Liver (tissue), 3 donors: ENCODE measurements around the gene PLEKHA6.

ENCODE experiments used
- ATF3 ChIP-seq: IDR thresholded peaks from 2 replicates; pipeline ENCODE4 v1.6.1; 2016; ENCODE audit warnings: antibody characterized with exemption
- CTCF ChIP-seq: fragments of 150-350 bp; IDR thresholded peaks from 2 replicates; pipeline ENCODE4 v1.5.1; 2017; ENCODE audit warnings: improper control_type of control experiment, low read depth, low read length; ENCODE audit not compliant: missing input control
- JUND ChIP-seq, 2 donors: IDR thresholded peaks; 2 replicates each; pipeline ENCODE4 v1.6.1; 2016; ENCODE audit warnings: antibody characterized with exemption in 2 of 2
- MAX ChIP-seq: IDR thresholded peaks from 2 replicates; pipeline ENCODE4 v1.6.1; 2016; ENCODE audit warnings: antibody characterized with exemption
- TAF1 ChIP-seq: conservative IDR thresholded peaks from 2 replicates; pipeline ENCODE4 v1.6.1; 2016; ENCODE audit warnings: antibody characterized with exemption, mild to moderate bottlenecking
- ZBTB33 ChIP-seq: IDR thresholded peaks from 2 replicates; pipeline ENCODE4 v1.6.1; 2016; ENCODE audit warnings: antibody characterized with exemption
- donor health status: healthy.
- donor health status: healthy.

GRCh38 chr1:204327359-204327758, 32.4 kb downstream of the PLEKHA6 start:
- no peak for TF ChIP-seq CTCF
- no peak for TF ChIP-seq ZBTB33
- no peak for TF ChIP-seq MAX
- no peak for TF ChIP-seq ATF3
- no peak for TF ChIP-seq TAF1
- no peak for TF ChIP-seq JUND (IDR thresholded peaks at IDR 0.05)
